K562 (cell line): Measurements from ENCODE around the gene DSC1. TPM values are rescaled to one million over a fixed set of nuclear protein-coding genes. Genes with fewer than 3 reads are reported as not detected.

Experiments
- CC2D1A ChIP-seq: fragments of 450-650 bp; IDR thresholded peaks from 2 replicates; pipeline ENCODE4 v1.6.1; 2017; ENCODE audit warnings: mild to moderate bottlenecking
- JUND ChIP-seq, 2 experiments: IDR thresholded peaks; 2 replicates in 1 of 2; 3 replicates in 1 of 2; pipeline ENCODE4 v1.6.1; 2011; ENCODE audit warnings: borderline replicate concordance in 2 of 2, low read depth in 2 of 2, low read length in 2 of 2, improper control_type of control experiment in 1 of 2, missing biosample characterization in 1 of 2, missing genetic modification characterization in 1 of 2, missing genetic modification reagents in 1 of 2
- MCM5 ChIP-seq: fragments of 450-650 bp; IDR thresholded peaks from 2 replicates; pipeline ENCODE4 v1.6.1; 2016; ENCODE audit warnings: low read depth
- NR3C1 ChIP-seq: sonication (generic); formaldehyde crosslinking; IDR thresholded peaks from 2 replicates; pipeline ENCODE4 v1.8.1; 2022; ENCODE audit warnings: missing genetic modification reagents
- PURB ChIP-seq: sonication (generic); formaldehyde crosslinking; IDR thresholded peaks from 2 replicates; pipeline ENCODE4 v1.9.0; 2021; ENCODE audit warnings: low read depth, mild to moderate bottlenecking, missing genetic modification reagents
- SUPT5H ChIP-seq: fragments of 450-650 bp; IDR thresholded peaks from 2 replicates; pipeline ENCODE4 v1.6.1; 2016
- U2AF2 ChIP-seq: fragments of 200-400 bp; formaldehyde crosslinking; optimal IDR thresholded peaks from 2 replicates; pipeline ENCODE3; 2017; ENCODE audit warnings: low read depth, mild to moderate bottlenecking, low read length
- polyA plus RNA-seq, 8 experiments: library from polyadenylated mRNA; depleted of rRNA in 4 of 8; stranded (reverse) in 5 of 8; unstranded in 3 of 8; fragments of >200 nt; fragmentation: Nextera tagmentation in 2 of 8; fragmentation: Illumina TruSeq in 1 of 8; extraction: Ambion mirVana in 2 of 8; extraction: Trizol in 1 of 8; gene quantifications; 2 replicates each; pipeline versions ENCODE4 v1.2.1 to v1.2.3, GENCODE V29; 2011 to 2014; ENCODE audit warnings: inconsistent platforms in 1 of 8, missing spikeins in 1 of 8
- total RNA-seq, 7 experiments: library from RNA; depleted of rRNA in 6 of 7; stranded (reverse); fragments of >200 nt in 6 of 7; fragmentation: Illumina TruSeq in 2 of 7; extraction: Trizol in 2 of 7; gene quantifications; 2 replicates each; pipeline versions ENCODE4 v1.2.1 to v1.2.3, GENCODE V29; 2011 to 2021; ENCODE audit warnings: low replicate concordance in 1 of 7
- TF ChIP-seq, protein P1 (sequence below): fragments of 450-650 bp; formaldehyde crosslinking; IDR thresholded peaks from 2 replicates; pipeline ENCODE4 v1.4.0; 2020; ENCODE audit warnings: mild to moderate bottlenecking, mixed read lengths
- TF ChIP-seq, protein P2 (sequence below): fragments of 450-650 bp; IDR thresholded peaks from 2 replicates; pipeline ENCODE4 v1.6.1; 2016; ENCODE audit warnings: low read depth
- TF ChIP-seq, protein P3 (sequence below): fragments of 250-450 bp; sonication (Bioruptor Pico); IDR thresholded peaks from 2 replicates; pipeline ENCODE4 v1.8.0; 2021; ENCODE audit warnings: moderate library complexity, mild to moderate bottlenecking, inconsistent platforms
- TF ChIP-seq, protein P4 (sequence below): fragments of 450-650 bp; IDR thresholded peaks from 2 replicates; pipeline ENCODE4 v1.7.0; 2016; ENCODE audit warnings: borderline replicate concordance
- TF ChIP-seq, protein P5 (sequence below): fragments of 450-650 bp; formaldehyde crosslinking; IDR thresholded peaks from 2 replicates; pipeline ENCODE4 v1.4.0; 2022; ENCODE audit warnings: missing genetic modification characterization
- TF ChIP-seq, protein P6 (sequence below): fragments of 200-400 bp; formaldehyde crosslinking; IDR thresholded peaks from 2 replicates; pipeline ENCODE4 v1.6.1; 2017; ENCODE audit warnings: mild to moderate bottlenecking, low read depth, low read length, moderate library complexity

The DSC1 gene
- total and polyA plus RNA-seq, 9 of the 15 experiments (the other 6 are each of a cell fraction or from before 2014, with no cell fraction given): 0.04 to 0.07 (median 0.05) TPM; not detected in 4

DNA sequence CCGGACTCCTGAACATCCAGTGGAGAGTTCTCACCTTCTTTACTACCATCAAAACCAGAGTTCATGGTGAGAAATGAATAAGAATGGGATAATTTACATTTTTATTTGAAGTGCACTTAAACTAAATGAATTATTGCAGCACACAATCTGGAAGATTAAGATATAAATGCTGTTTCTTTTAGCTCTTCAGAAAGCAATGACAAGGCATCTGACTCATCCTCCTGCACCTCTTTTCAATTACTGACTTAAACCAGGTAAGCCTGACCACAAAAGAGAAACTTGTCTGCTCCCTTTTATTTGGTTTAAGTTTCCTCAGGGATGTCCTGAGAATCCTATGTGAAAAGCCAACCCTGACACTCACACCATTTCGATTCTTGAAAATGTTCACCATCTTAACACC lies 59.7 kb downstream of the DSC1 start (continued):
- TF ChIP-seq, protein P1, sequence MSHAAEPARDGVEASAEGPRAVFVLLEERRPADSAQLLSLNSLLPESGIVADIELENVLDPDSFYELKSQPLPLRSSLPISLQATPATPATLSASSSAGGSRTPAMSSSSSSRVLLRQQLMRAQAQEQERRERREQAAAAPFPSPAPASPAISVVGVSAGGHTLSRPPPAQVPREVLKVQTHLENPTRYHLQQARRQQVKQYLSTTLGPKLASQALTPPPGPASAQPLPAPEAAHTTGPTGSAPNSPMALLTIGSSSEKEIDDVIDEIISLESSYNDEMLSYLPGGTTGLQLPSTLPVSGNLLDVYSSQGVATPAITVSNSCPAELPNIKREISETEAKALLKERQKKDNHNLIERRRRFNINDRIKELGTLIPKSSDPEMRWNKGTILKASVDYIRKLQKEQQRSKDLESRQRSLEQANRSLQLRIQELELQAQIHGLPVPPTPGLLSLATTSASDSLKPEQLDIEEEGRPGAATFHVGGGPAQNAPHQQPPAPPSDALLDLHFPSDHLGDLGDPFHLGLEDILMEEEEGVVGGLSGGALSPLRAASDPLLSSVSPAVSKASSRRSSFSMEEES (CRISPR knock-in tag): no peak
- TF ChIP-seq CC2D1A (no peak), NR3C1 (CRISPR knock-in tag) (no peak), U2AF2 (no peak), SUPT5H (no peak), JUND (IDR thresholded peaks at IDR 0.05; ENCODE audit: borderline replicate concordance, low read depth, low read length) (peak; percentile 49; the same call in 1 of the 2 replicates), JUND (tag; IDR thresholded peaks at IDR 0.05; ENCODE audit: borderline replicate concordance, low read depth, low read length) (no peak; the same call in 2 of the 3 replicates), MCM5 (no peak), PURB (CRISPR knock-in tag) (no peak)
- TF ChIP-seq, protein P2, sequence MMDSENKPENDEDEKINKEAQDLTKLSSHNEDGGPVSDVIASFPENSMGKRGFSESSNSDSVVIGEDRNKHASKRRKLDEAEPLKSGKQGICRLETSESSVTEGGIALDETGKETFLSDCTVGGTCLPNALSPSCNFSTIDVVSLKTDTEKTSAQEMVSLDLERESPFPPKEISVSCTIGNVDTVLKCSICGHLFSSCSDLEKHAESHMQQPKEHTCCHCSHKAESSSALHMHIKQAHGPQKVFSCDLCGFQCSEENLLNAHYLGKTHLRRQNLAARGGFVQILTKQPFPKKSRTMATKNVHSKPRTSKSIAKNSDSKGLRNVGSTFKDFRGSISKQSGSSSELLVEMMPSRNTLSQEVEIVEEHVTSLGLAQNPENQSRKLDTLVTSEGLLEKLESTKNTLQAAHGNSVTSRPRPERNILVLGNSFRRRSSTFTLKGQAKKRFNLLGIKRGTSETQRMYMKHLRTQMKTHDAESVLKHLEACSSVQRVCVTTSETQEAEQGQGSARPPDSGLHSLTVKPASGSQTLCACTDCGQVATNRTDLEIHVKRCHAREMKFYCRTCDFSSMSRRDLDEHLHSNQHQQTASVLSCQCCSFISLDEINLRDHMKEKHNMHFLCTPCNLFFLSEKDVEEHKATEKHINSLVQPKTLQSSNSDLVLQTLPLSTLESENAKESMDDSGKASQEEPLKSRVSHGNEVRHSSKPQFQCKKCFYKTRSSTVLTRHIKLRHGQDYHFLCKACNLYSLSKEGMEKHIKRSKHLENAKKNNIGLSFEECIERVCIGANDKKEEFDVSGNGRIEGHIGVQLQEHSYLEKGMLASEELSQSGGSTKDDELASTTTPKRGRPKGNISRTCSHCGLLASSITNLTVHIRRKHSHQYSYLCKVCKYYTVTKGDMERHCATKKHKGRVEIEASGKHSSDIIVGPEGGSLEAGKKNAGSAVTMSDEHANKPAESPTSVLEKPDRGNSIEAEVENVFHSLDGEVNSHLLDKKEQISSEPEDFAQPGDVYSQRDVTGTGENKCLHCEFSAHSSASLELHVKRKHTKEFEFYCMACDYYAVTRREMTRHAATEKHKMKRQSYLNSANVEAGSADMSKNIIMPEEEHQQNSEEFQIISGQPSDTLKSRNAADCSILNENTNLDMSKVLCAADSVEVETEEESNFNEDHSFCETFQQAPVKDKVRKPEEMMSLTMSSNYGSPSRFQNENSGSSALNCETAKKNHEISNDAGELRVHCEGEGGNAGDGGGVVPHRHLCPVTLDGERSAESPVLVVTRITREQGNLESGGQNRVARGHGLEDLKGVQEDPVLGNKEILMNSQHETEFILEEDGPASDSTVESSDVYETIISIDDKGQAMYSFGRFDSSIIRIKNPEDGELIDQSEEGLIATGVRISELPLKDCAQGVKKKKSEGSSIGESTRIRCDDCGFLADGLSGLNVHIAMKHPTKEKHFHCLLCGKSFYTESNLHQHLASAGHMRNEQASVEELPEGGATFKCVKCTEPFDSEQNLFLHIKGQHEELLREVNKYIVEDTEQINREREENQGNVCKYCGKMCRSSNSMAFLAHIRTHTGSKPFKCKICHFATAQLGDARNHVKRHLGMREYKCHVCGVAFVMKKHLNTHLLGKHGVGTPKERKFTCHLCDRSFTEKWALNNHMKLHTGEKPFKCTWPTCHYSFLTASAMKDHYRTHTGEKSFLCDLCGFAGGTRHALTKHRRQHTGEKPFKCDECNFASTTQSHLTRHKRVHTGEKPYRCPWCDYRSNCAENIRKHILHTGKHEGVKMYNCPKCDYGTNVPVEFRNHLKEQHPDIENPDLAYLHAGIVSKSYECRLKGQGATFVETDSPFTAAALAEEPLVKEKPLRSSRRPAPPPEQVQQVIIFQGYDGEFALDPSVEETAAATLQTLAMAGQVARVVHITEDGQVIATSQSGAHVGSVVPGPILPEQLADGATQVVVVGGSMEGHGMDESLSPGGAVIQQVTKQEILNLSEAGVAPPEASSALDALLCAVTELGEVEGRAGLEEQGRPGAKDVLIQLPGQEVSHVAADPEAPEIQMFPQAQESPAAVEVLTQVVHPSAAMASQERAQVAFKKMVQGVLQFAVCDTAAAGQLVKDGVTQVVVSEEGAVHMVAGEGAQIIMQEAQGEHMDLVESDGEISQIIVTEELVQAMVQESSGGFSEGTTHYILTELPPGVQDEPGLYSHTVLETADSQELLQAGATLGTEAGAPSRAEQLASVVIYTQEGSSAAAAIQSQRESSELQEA: no peak
- TF ChIP-seq, protein P3, sequence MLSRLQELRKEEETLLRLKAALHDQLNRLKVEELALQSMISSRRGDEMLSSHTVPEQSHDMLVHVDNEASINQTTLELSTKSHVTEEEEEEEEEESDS (CRISPR knock-in tag): no peak
- TF ChIP-seq, protein P4, sequence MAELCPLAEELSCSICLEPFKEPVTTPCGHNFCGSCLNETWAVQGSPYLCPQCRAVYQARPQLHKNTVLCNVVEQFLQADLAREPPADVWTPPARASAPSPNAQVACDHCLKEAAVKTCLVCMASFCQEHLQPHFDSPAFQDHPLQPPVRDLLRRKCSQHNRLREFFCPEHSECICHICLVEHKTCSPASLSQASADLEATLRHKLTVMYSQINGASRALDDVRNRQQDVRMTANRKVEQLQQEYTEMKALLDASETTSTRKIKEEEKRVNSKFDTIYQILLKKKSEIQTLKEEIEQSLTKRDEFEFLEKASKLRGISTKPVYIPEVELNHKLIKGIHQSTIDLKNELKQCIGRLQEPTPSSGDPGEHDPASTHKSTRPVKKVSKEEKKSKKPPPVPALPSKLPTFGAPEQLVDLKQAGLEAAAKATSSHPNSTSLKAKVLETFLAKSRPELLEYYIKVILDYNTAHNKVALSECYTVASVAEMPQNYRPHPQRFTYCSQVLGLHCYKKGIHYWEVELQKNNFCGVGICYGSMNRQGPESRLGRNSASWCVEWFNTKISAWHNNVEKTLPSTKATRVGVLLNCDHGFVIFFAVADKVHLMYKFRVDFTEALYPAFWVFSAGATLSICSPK: no peak
- TF ChIP-seq, protein P5, sequence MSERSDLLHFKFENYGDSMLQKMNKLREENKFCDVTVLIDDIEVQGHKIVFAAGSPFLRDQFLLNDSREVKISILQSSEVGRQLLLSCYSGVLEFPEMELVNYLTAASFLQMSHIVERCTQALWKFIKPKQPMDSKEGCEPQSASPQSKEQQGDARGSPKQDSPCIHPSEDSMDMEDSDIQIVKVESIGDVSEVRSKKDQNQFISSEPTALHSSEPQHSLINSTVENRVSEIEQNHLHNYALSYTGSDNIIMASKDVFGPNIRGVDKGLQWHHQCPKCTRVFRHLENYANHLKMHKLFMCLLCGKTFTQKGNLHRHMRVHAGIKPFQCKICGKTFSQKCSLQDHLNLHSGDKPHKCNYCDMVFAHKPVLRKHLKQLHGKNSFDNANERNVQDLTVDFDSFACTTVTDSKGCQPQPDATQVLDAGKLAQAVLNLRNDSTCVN: no peak
- TF ChIP-seq, protein P6, sequence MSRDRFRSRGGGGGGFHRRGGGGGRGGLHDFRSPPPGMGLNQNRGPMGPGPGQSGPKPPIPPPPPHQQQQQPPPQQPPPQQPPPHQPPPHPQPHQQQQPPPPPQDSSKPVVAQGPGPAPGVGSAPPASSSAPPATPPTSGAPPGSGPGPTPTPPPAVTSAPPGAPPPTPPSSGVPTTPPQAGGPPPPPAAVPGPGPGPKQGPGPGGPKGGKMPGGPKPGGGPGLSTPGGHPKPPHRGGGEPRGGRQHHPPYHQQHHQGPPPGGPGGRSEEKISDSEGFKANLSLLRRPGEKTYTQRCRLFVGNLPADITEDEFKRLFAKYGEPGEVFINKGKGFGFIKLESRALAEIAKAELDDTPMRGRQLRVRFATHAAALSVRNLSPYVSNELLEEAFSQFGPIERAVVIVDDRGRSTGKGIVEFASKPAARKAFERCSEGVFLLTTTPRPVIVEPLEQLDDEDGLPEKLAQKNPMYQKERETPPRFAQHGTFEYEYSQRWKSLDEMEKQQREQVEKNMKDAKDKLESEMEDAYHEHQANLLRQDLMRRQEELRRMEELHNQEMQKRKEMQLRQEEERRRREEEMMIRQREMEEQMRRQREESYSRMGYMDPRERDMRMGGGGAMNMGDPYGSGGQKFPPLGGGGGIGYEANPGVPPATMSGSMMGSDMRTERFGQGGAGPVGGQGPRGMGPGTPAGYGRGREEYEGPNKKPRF: no peak
